A549 (cell line): Measurements from ENCODE around the gene SLC37A1.

Source experiments
- CBX8 ChIP-seq: fragments of 200-600 bp; sonication (generic); IDR thresholded peaks from 2 replicates; pipeline ENCODE4 v1.6.1; 2016
- HOXA7 ChIP-seq: fragments of 250-450 bp; sonication (Bioruptor Pico); IDR thresholded peaks from 2 replicates; pipeline ENCODE4 v1.5.0; 2020; ENCODE audit warnings: mild to moderate bottlenecking, moderate library complexity
- KDM1A ChIP-seq: fragments of 200-600 bp; sonication (generic); IDR thresholded peaks from 2 replicates; pipeline ENCODE4 v1.6.1; 2016; ENCODE audit warnings: low read depth, mild to moderate bottlenecking
- TF ChIP-seq, protein P1 (sequence below): fragments of 150-350 bp; IDR thresholded peaks from 2 replicates; pipeline ENCODE4 v1.6.1; 2014; ENCODE audit warnings: low read depth, mild to moderate bottlenecking, low read length
- TF ChIP-seq, protein P2 (sequence below): fragments of >200 bp; sonication (Bioruptor Twin); formaldehyde crosslinking; IDR thresholded peaks from 3 replicates; pipeline ENCODE4 v1.5.1; 2016
- TF ChIP-seq, protein P3 (sequence below): fragments of 200-600 bp; sonication (generic); IDR thresholded peaks from 2 replicates; pipeline ENCODE4 v1.6.1; 2016; ENCODE audit warnings: antibody characterized with exemption, mild to moderate bottlenecking, moderate library complexity

DNA sequence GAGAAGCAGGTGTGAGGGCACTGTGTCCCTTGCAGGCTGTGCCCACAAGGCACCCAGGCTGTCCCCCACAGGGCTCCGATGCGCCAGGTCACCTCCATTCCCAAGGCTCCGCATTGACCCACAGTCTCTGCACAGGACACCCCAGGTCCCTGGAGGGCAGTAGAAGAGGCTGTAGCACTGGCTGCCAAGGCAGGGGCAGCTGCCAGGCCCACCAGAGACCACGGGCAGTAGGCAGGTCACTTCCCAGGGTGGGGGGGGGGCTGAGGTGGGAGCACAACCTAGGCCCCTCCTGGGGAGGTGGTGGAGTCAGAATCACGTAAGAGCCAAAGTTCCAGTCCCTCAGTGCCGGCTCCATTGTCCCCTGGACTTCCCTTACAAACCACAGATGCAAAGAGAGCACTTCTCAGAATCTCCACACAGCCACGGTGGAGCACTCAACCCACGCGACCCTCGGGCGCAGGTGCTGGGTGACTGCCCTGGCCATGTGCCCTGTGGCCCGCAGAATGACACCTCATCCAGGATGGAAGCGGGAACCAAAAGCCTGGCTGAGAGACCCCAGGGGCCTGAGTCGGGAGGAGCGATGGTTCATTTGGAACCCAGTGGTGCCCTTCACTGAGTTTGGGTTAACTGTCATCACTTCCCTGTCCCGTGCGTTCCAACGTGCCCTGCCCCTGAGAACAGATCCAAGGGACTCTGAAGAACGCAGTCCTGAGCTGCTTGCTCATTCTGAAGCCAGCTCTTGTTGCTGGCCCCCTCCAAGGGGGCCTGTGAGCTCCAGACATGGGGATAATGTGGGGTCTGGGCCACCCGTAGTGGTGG, 70.0 kb downstream of the SLC37A1 start:
- TF ChIP-seq HOXA7 (CRISPR knock-in tag) (no peak), CBX8 (no peak), KDM1A (no peak)
- TF ChIP-seq, protein P1, sequence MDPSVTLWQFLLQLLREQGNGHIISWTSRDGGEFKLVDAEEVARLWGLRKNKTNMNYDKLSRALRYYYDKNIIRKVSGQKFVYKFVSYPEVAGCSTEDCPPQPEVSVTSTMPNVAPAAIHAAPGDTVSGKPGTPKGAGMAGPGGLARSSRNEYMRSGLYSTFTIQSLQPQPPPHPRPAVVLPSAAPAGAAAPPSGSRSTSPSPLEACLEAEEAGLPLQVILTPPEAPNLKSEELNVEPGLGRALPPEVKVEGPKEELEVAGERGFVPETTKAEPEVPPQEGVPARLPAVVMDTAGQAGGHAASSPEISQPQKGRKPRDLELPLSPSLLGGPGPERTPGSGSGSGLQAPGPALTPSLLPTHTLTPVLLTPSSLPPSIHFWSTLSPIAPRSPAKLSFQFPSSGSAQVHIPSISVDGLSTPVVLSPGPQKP: no peak
- TF ChIP-seq, protein P2, sequence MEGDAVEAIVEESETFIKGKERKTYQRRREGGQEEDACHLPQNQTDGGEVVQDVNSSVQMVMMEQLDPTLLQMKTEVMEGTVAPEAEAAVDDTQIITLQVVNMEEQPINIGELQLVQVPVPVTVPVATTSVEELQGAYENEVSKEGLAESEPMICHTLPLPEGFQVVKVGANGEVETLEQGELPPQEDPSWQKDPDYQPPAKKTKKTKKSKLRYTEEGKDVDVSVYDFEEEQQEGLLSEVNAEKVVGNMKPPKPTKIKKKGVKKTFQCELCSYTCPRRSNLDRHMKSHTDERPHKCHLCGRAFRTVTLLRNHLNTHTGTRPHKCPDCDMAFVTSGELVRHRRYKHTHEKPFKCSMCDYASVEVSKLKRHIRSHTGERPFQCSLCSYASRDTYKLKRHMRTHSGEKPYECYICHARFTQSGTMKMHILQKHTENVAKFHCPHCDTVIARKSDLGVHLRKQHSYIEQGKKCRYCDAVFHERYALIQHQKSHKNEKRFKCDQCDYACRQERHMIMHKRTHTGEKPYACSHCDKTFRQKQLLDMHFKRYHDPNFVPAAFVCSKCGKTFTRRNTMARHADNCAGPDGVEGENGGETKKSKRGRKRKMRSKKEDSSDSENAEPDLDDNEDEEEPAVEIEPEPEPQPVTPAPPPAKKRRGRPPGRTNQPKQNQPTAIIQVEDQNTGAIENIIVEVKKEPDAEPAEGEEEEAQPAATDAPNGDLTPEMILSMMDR: no peak
- TF ChIP-seq, protein P3, sequence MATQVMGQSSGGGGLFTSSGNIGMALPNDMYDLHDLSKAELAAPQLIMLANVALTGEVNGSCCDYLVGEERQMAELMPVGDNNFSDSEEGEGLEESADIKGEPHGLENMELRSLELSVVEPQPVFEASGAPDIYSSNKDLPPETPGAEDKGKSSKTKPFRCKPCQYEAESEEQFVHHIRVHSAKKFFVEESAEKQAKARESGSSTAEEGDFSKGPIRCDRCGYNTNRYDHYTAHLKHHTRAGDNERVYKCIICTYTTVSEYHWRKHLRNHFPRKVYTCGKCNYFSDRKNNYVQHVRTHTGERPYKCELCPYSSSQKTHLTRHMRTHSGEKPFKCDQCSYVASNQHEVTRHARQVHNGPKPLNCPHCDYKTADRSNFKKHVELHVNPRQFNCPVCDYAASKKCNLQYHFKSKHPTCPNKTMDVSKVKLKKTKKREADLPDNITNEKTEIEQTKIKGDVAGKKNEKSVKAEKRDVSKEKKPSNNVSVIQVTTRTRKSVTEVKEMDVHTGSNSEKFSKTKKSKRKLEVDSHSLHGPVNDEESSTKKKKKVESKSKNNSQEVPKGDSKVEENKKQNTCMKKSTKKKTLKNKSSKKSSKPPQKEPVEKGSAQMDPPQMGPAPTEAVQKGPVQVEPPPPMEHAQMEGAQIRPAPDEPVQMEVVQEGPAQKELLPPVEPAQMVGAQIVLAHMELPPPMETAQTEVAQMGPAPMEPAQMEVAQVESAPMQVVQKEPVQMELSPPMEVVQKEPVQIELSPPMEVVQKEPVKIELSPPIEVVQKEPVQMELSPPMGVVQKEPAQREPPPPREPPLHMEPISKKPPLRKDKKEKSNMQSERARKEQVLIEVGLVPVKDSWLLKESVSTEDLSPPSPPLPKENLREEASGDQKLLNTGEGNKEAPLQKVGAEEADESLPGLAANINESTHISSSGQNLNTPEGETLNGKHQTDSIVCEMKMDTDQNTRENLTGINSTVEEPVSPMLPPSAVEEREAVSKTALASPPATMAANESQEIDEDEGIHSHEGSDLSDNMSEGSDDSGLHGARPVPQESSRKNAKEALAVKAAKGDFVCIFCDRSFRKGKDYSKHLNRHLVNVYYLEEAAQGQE: no peak
